Measurements from ENCODE around the gene PCNX1. TPM values are rescaled to one million over a fixed set of nuclear protein-coding genes. Genes with fewer than 3 reads are reported as not detected.

PCNX1 gene
- total and polyA plus RNA-seq, 2 of the 4 experiments (the other 2 are of a cell fraction) = 15.0 to 43.7 TPM

- Histone ChIP-seq H3K14ac (replicated peaks; ENCODE audit: low read depth, low read length) (0 out of 2 replicates have a peak overlapping the region, but pooled peaks have one; percentile 12), H3K4me3 (ENCODE audit: insufficient read depth, low read depth, low read length) (no peak overlapping the region), H4K8ac (ENCODE audit: low read depth in 2 of 2, low read length in 2 of 2) (no peak overlapping the region), H2BK20ac (ENCODE audit: low read depth, low read length) (no peak overlapping the region), H3K18ac (ENCODE audit: low read depth, low read length) (no peak overlapping the region), H2BK5ac (ENCODE audit: low read depth, low read length, poor library complexity, severe bottlenecking) (no peak overlapping the region), H3K27me3 (ENCODE audit: control insufficient read depth, insufficient read depth, low read length) (no peaks in the 10 kb centered on the region), H3K9me1 (ENCODE audit: insufficient read depth, low read length) (no peaks in the 10 kb centered on the region), H3K56ac (ENCODE audit: extremely low read depth, insufficient read depth, low read length) (no peak overlapping the region), H4K5ac (ENCODE audit: low read depth, low read length) (no peak overlapping the region), H3K4me1 (ENCODE audit: control insufficient read depth, insufficient read depth, low read length) (peaks cover 12% of the 10 kb centered on the region), H4K91ac (ENCODE audit: insufficient read depth, low read depth, low read length) (no peak overlapping the region), H3K4me2 (ENCODE audit: low read depth, low read length) (no peak overlapping the region), H3K4ac (ENCODE audit: low read depth, low read length) (no peak overlapping the region), H2AK9ac (replicated peaks; ENCODE audit: low read depth, low read length, poor library complexity) (no peak overlapping the region), H4K20me1 (ENCODE audit: insufficient read depth, low read length) (no peaks in the 10 kb centered on the region), H3K79me1 (ENCODE audit: low read depth in 1 of 2, low read length in 2 of 2) (no peaks in the 10 kb centered on the region), H2AFZ (replicated peaks; ENCODE audit: low read length, poor library complexity) (no peak overlapping the region), H3K27ac (ENCODE audit: insufficient read depth, low read length) (no peak overlapping the region), H3K9ac (ENCODE audit: low read depth, low read length) (no peak overlapping the region), H3K9me3 (ENCODE audit: control insufficient read depth, insufficient read depth, low read length) (no peaks in the 10 kb centered on the region), H3K23ac (ENCODE audit: low read depth, low read length) (no peak overlapping the region), H3K36me3 (ENCODE audit: control insufficient read depth, insufficient read depth, low read length) (no peaks in the 10 kb centered on the region), H2AK5ac (ENCODE audit: low read depth, low read length) (no peak overlapping the region), H2BK15ac (ENCODE audit: low read depth, low read length) (no peak overlapping the region), H2BK120ac (ENCODE audit: low read depth, low read length) (no peak overlapping the region)
- intact Hi-C loops (cut with micrococcal nuclease) (loop anchor here (5.0 kb wide), 1 partner anchor 173 kb away; no protein-coding TSS in a partner anchor), in situ Hi-C loops (cut with MboI; ENCODE audit: low sequenced_read_pairs) (no loop called here), dilution Hi-C loops (cut with HindIII; ENCODE audit: low sequenced_read_pairs, unreplicated experiment) (no loop called here)
- no TSS peak for BruUV-seq (replicated peaks)
- WGBS, 2 experiments (ENCODE audit: extremely low coverage in 2 of 2, insufficient read length in 1 of 2) = no CpG with 5 or more reads among the region's 5 CpGs
- ChIA-PET CTCF (no interaction called here), POLR2A (ENCODE audit: unreplicated experiment) (no interaction called here)
- ATAC-seq (ENCODE audit: low read depth) (no peak), DNase-seq (no peak)
- TF ChIP-seq SMC3 (IDR thresholded peaks at IDR 0.05; ENCODE audit: low read depth, low read length) = no peak
Observed at GRCh38 chr14:70885343-70886022, 21.8 kb upstream of the PCNX1 start.
